DMS 273 treated with DMSO at 0.1 percent for 48 hours (cell line): ENCODE measurements around the gene SLC9C1.

Source experiments
- DNase-seq: peaks from one replicate; lab custom pipeline; 2025; lab: John Stamatoyannopoulos, UW

The SLC9C1 gene

GRCh38 chr3:112306825-112307224 lies 12.8 kb upstream of the SLC9C1 start:
- DNase-seq, result no peak

DNA sequence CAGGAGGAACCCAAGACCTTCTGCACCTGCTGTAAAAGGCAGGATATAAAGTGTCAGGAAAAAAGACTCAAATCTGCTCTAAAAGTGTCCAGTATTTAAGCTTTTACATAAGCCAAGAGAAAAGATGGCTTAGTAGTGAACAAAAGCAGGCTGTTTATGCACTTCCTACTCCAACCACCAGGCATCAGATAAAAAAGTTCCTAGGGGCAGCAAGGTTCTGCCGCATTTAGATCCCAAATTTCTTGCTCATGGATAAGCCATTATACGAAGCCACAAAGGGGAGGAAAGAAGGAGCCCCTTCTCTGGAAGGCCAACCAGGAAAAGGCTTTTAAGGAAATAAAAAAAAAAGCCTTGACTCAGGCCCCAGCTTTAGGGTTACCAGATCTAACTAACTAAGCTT lies 10.6 kb upstream of the SLC9C1 start:
- DNase-seq, result no peak

- DNase-seq, result no peak
These were observed 9.8 kb upstream of the SLC9C1 start for GRCh38 chr3:112303764-112304325.

- DNase-seq, result no peak
These were observed 9.1 kb upstream of the SLC9C1 start for GRCh38 chr3:112302881-112303763.

GRCh38 chr3:112302150-112302830 lies 8.3 kb upstream of the SLC9C1 start:
- DNase-seq, result no peak

GRCh38 chr3:112298781-112299180 lies 4.8 kb upstream of the SLC9C1 start:
- no peak for DNase-seq

GRCh38 chr3:112297714-112298113 lies 3.7 kb upstream of the SLC9C1 start:
- DNase-seq, result no peak

- no peak for DNase-seq
These were observed 5.0 kb downstream of the SLC9C1 start for GRCh38 chr3:112289011-112289410.

- no peak for DNase-seq
These were observed 13.8 kb downstream of the SLC9C1 start for GRCh38 chr3:112280266-112280665.

DNA sequence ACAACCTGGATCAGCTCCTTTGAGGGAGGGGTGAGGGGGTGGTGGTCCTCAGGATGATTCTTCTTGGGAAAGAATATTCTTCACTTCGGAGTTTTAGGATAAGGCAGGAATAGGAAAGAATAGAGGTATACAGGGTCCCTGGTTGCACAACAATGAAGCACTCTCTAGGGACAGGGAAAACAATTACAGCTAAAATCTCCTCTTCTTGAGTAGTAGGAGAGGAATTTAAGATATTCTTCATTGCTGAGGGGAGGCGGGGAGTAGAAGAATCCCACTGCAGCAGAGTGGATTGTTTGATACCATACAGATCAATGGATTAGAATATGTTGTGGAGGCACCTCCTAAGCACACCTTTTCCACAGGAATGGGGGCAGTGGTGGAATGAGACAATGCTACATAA lies 20.5 kb downstream of the SLC9C1 start:
- DNase-seq, result no peak

GRCh38 chr3:112261742-112262141 lies 32.3 kb downstream of the SLC9C1 start:
- no peak for DNase-seq

GRCh38 chr3:112260563-112260962 lies 33.5 kb downstream of the SLC9C1 start:
- DNase-seq, result no peak

GRCh38 chr3:112253301-112253971 lies 40.6 kb downstream of the SLC9C1 start:
- no peak for DNase-seq

- no peak for DNase-seq
These were observed 46.1 kb downstream of the SLC9C1 start for GRCh38 chr3:112247900-112248299.

DNA sequence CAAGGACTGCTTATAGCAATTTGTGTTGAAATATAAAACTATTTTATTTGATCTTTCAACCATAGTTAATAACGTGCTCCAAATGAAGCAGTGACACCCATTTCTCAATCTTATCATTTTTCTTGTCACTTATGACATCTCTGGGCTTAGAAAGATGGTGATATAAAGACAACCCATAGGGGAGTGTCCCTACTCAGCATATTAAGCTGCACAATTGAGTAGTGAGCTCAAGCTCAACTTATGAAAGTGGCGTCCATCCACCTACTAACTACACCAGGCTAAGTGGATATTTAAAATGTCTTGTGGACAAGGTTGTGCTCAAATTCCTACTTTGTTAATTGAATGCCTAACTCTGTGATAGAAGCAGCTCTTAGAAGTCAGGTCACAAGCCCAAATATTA lies 46.7 kb downstream of the SLC9C1 start:
- no peak for DNase-seq

GRCh38 chr3:112233083-112233482 lies 60.9 kb downstream of the SLC9C1 start:
- DNase-seq, result no peak

GRCh38 chr3:112231727-112232126 lies 62.3 kb downstream of the SLC9C1 start:
- no peak for DNase-seq

- no peak for DNase-seq
These were observed 64.0 kb downstream of the SLC9C1 start for GRCh38 chr3:112230033-112230432.

DNA sequence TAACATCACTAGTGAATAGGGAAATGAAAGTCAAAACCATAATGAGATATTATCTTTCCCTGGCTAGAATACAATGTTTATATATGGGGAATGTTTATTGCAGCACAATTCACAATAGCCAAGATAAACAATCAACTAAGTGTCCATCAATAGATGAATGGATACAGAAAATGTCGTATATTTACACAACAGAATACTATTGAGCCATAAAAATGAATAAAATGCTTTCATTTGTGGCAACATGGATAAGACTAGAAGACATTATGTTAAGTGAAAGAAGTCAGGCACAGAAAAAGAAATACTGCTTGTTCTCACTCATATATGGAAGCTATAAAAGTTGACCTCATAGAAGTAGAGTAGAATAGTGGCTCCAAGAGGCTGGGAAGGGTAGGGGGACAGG lies 65.2 kb downstream of the SLC9C1 start:
- DNase-seq, result no peak

DNA sequence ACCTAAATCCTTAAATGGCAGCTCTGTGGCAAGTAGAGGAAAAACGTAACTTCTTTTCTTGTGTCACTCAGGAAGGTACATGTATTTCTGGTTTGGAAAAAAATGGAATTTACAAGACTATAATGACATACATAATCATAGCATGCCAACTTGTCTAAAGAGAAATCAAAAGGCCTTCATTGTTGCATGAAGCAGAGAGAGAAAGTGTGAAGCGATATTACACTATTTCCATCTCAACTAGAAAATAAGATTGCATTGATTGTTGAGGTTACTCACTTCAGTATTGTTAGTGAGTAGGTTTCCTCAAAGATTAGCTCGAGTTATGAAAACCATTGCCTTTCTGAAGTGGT lies 93.7 kb downstream of the SLC9C1 start:
- no peak for DNase-seq

GRCh38 chr3:112199622-112200316 lies 94.2 kb downstream of the SLC9C1 start:
- DNase-seq, result no peak

DNA sequence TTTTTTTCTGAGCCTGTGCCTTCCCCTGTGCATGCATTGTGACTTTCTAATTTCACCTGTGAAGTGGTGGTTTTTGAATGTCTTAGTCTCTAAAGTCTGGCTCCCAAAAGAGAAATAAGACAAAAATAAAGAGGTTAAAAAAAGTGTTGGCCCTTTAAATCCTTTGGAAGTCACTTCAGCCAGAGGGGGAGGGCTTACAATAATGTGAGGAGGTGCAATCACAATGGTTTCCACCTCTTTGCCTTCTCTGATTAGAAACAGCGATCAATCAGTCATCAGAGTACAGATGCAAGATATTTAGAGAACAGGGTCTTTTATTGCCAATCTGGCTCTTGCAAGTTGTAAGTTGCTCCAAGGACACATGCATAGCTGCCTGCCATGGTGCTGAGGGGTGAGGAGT lies 96.9 kb downstream of the SLC9C1 start:
- no peak for DNase-seq
